ENCODE measurements around the gene OR51F2.
"Not testable (repeated sequence)": the region's sequence is repeated elsewhere in the genome, so short reads cannot be mapped to it uniquely, and the experiment has no call there.

Gene OR51F2

GRCh38 chr11:4821021-4821420 is at the start of gene OR51F2:
Gene OR51F2 (plus strand): TSS chr11:4821321. CDS start chr11:4821422, 101 bp downstream.
- no peak for DNase-seq (ENCODE audit: low read depth in 2 of 2, low spot score in 1 of 2)

- no peak for DNase-seq (ENCODE audit: low read depth in 2 of 2, low spot score in 1 of 2)
These were observed 38.7 kb upstream of the OR51F2 start for GRCh38 chr11:4782454-4782853.

- no peak for DNase-seq (ENCODE audit: low read depth in 2 of 2, low spot score in 1 of 2)
These were observed 23.9 kb upstream of the OR51F2 start for GRCh38 chr11:4797206-4797605.

GRCh38 chr11:4798427-4799183 is 22.5 kb upstream of the OR51F2 start:
- DNase-seq (ENCODE audit: low read depth in 2 of 2, low spot score in 1 of 2): no peak

- DNase-seq (ENCODE audit: low read depth in 2 of 2, low spot score in 1 of 2): not testable (repeated sequence)
These were observed 19.8 kb upstream of the OR51F2 start for GRCh38 chr11:4801316-4801715.

- no peak for DNase-seq (ENCODE audit: low read depth in 2 of 2, low spot score in 1 of 2)
These were observed 16.8 kb upstream of the OR51F2 start, which contains the start of gene OR52R1 for GRCh38 chr11:4804280-4804679. Gene OR52R1 (minus strand): TSS chr11:4804380. CDS start chr11:4804380, 0 bp downstream.

GRCh38 chr11:4808476-4808875 is 12.6 kb upstream of the OR51F2 start:
- DNase-seq (ENCODE audit: low read depth in 2 of 2, low spot score in 1 of 2): no peak

- DNase-seq (ENCODE audit: low read depth in 2 of 2, low spot score in 1 of 2): no peak
These were observed 11.9 kb upstream of the OR51F2 start for GRCh38 chr11:4809246-4809645.

- DNase-seq (ENCODE audit: low read depth in 2 of 2, low spot score in 1 of 2): no peak
These were observed 4.0 kb downstream of the OR51F2 start for GRCh38 chr11:4825132-4825531.

GRCh38 chr11:4826425-4826824 is 5.3 kb downstream of the OR51F2 start:
- DNase-seq (ENCODE audit: low read depth in 2 of 2, low spot score in 1 of 2): no peak

- no peak for DNase-seq (ENCODE audit: low read depth in 2 of 2, low spot score in 1 of 2)
These were observed 9.2 kb downstream of the OR51F2 start for GRCh38 chr11:4830346-4830745.

- no peak for DNase-seq (ENCODE audit: low read depth in 2 of 2, low spot score in 1 of 2)
These were observed 9.8 kb downstream of the OR51F2 start for GRCh38 chr11:4830909-4831308.

- no peak for DNase-seq (ENCODE audit: low read depth in 2 of 2, low spot score in 1 of 2)
These were observed 18.9 kb downstream of the OR51F2 start for GRCh38 chr11:4839851-4840549.

- DNase-seq (ENCODE audit: low read depth in 2 of 2, low spot score in 1 of 2): no peak
These were observed 27.9 kb downstream of the OR51F2 start, which contains the start of gene OR51S1 for GRCh38 chr11:4848908-4849532. Gene OR51S1 (minus strand): TSS chr11:4849208. CDS start chr11:4849208, 0 bp downstream.

GRCh38 chr11:4851033-4851432 is 29.9 kb downstream of the OR51F2 start:
- no peak for DNase-seq (ENCODE audit: low read depth in 2 of 2, low spot score in 1 of 2)

GRCh38 chr11:4854286-4854685 is 33.2 kb downstream of the OR51F2 start:
- not testable (repeated sequence) for DNase-seq (ENCODE audit: low read depth in 2 of 2, low spot score in 1 of 2)

- no peak for DNase-seq (ENCODE audit: low read depth in 2 of 2, low spot score in 1 of 2)
These were observed 41.5 kb downstream of the OR51F2 start for GRCh38 chr11:4862447-4863236.

- DNase-seq (ENCODE audit: low read depth in 2 of 2, low spot score in 1 of 2): no peak
These were observed 42.8 kb downstream of the OR51F2 start for GRCh38 chr11:4863876-4864275.

- DNase-seq (ENCODE audit: low read depth in 2 of 2, low spot score in 1 of 2): no peak
These were observed 44.7 kb downstream of the OR51F2 start for GRCh38 chr11:4865855-4866254.

All from stimulated activated CD8-positive, alpha-beta memory T cell treated with anti-CD3 and anti-CD28 coated beads, Interleukin-4, amount 100 ng/mL, for 1 hour (primary cell).